MM.1S (cell line): ENCODE results near the gene MTF1.
A peak's percentile ranks its signal among the peaks of the same experiment; 100 is the strongest.

ENCODE experiments used
- CTCF ChIP-seq: fragments of 300-600 bp; sonication (generic); IDR thresholded peaks from 2 replicates; pipeline ENCODE4 v1.5.1; 2016; ENCODE audit warnings: antibody characterized with exemption, low read length, mixed read lengths
- EZH2 ChIP-seq: fragments of 300-600 bp; sonication (generic); optimal IDR thresholded peaks from 2 replicates; pipeline ENCODE3; 2017; ENCODE audit warnings: low read depth, mild to moderate bottlenecking, antibody characterized with exemption, low read length, mixed read lengths

GRCh38 chr1:37890378-37891014 lies 31.1 kb upstream of the MTF1 start:
- TF ChIP-seq CTCF (peak; percentile 37), EZH2 (no peak)
